OCI-LY3 (cell line): ENCODE results near the gene ZSCAN31.

Experiments used
- H2AFZ ChIP-seq: fragments of 200-600, 300-600 bp; shearing (Covaris generic); 2 replicates; pipeline ENCODE4 v1.6.0; 2014; ENCODE audit warnings: antibody characterized with exemption, low read depth, low read length
- H3K27ac ChIP-seq: fragments of 200-600, 300-600 bp; sonication (generic); 2 replicates; pipeline ENCODE4 v1.5.1; 2014; ENCODE audit warnings: mild to moderate bottlenecking, low read length, moderate library complexity, mixed read lengths
- H3K27me3 ChIP-seq: fragments of 200-600, 300-600 bp; sonication (generic); 2 replicates; pipeline ENCODE4 v1.6.1; 2014; ENCODE audit warnings: low read depth, low read length, mixed read lengths
- H3K36me3 ChIP-seq: fragments of 200-600, 300-600 bp; sonication (generic); replicated peaks from 2 replicates; pipeline ENCODE3; 2014; ENCODE audit warnings: low read depth, low read length, mixed read lengths
- H3K4me1 ChIP-seq: fragments of 300-600, 200-600 bp; sonication (generic); 2 replicates; pipeline ENCODE4 v1.6.1; 2014; ENCODE audit warnings: low read length, mixed read lengths
- H3K4me2 ChIP-seq: fragments of 200-600, 300-600 bp; sonication (generic); 2 replicates; pipeline ENCODE4 v1.6.1; 2014; ENCODE audit warnings: low read length, mixed read lengths
- H3K4me3 ChIP-seq: fragments of 300-600, 200-600 bp; sonication (generic); 2 replicates; pipeline ENCODE4 v1.5.1; 2014; ENCODE audit warnings: antibody characterized with exemption, mild to moderate bottlenecking, low read length, moderate library complexity
- H3K79me2 ChIP-seq: fragments of 300-600, 200-600 bp; shearing (Covaris generic); 2 replicates; pipeline ENCODE4 v1.6.1; 2014; ENCODE audit warnings: mild to moderate bottlenecking, low read length, mixed read lengths
- H3K9ac ChIP-seq: fragments of 300-600, 200-600 bp; shearing (Covaris generic); 2 replicates; pipeline ENCODE4 v1.6.0; 2014; ENCODE audit warnings: mild to moderate bottlenecking, low read length, moderate library complexity
- H3K9me3 ChIP-seq: fragments of 200-600, 300-600 bp; shearing (Covaris generic); 2 replicates; pipeline ENCODE4 v1.6.1; 2014; ENCODE audit warnings: low read length, mixed read lengths; ENCODE audit not compliant: insufficient read depth
- H4K20me1 ChIP-seq: fragments of 200-600, 300-600 bp; sonication (generic); 2 replicates; pipeline ENCODE4 v1.6.1; 2016; ENCODE audit warnings: low read length, mixed read lengths; ENCODE audit not compliant: insufficient read depth
- EZH2phosphoT487 ChIP-seq: fragments of 200-600 bp; shearing (Covaris generic); IDR thresholded peaks from 2 replicates; pipeline ENCODE4 v1.6.1; 2018; ENCODE audit warnings: antibody characterized with exemption, mixed run types, low read depth
- TF ChIP-seq, protein P1 (sequence below): fragments of 200-600, 300-600 bp; sonication (generic); IDR thresholded peaks from 2 replicates; pipeline ENCODE4 v1.5.1; 2014; ENCODE audit warnings: antibody characterized with exemption, low read length, low read depth

The ZSCAN31 gene

GRCh38 chr6:28303570-28303969 lies 32.4 kb downstream of the ZSCAN31 start:
- Histone ChIP-seq H3K79me2 (no peaks in the 10 kb centered on the region), H3K36me3 (no peaks in the 10 kb centered on the region), H3K27me3 (no peaks in the 10 kb centered on the region), H3K27ac (no peak overlapping the region), H4K20me1 (no peaks in the 10 kb centered on the region), H3K4me1 (no peaks in the 10 kb centered on the region), H3K9ac (no peak overlapping the region), H3K9me3 (no peaks in the 10 kb centered on the region), H3K4me2 (peak overlapping the region; percentile 12; the same call in 1 of the 2 replicates), H2AFZ (no peak overlapping the region), H3K4me3 (no peak overlapping the region)
- TF ChIP-seq, protein P1, sequence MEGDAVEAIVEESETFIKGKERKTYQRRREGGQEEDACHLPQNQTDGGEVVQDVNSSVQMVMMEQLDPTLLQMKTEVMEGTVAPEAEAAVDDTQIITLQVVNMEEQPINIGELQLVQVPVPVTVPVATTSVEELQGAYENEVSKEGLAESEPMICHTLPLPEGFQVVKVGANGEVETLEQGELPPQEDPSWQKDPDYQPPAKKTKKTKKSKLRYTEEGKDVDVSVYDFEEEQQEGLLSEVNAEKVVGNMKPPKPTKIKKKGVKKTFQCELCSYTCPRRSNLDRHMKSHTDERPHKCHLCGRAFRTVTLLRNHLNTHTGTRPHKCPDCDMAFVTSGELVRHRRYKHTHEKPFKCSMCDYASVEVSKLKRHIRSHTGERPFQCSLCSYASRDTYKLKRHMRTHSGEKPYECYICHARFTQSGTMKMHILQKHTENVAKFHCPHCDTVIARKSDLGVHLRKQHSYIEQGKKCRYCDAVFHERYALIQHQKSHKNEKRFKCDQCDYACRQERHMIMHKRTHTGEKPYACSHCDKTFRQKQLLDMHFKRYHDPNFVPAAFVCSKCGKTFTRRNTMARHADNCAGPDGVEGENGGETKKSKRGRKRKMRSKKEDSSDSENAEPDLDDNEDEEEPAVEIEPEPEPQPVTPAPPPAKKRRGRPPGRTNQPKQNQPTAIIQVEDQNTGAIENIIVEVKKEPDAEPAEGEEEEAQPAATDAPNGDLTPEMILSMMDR: no peak
- no peak for TF ChIP-seq EZH2phosphoT487

DNA sequence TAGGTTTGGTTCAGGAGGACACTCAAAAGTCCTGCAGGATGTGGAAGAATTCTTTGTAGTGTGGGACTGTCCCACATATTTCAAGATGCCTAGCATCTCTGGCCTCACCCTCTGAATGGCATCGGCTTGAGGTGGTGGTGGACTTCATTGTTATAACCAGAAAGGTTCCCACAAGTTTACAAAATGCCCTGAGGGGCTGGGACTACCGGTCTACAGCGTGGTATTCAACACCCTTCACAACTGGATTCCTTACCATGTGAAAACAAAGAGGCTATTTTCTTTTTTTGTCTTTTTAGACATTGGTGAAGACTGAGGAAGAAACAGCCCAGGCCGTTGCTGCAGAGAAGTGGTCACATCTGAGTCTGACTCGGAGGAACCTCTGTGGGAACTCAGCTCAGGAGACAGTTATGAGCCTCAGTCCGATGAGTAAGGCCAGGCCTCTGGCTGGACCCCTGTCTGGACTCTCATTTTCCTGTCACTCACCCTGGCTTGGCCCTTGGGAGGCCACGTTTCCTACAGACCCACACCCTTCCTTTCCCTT lies 39.4 kb downstream of the ZSCAN31 start:
- no peaks in the 10 kb centered on the region for H3K27me3 ChIP-seq
- no peak overlapping the region for H3K4me2 ChIP-seq
- no peaks in the 10 kb centered on the region for H4K20me1 ChIP-seq
- TF ChIP-seq, protein P1: no peak
- TF ChIP-seq EZH2phosphoT487: no peak
- H3K27ac ChIP-seq: no peak overlapping the region
- H2AFZ ChIP-seq: no peak overlapping the region
- no peak overlapping the region for H3K4me3 ChIP-seq
- H3K9ac ChIP-seq: no peak overlapping the region
- H3K4me1 ChIP-seq: no peaks in the 10 kb centered on the region
- no peaks in the 10 kb centered on the region for H3K79me2 ChIP-seq
- no peaks in the 10 kb centered on the region for H3K9me3 ChIP-seq
- no peaks in the 10 kb centered on the region for H3K36me3 ChIP-seq

DNA sequence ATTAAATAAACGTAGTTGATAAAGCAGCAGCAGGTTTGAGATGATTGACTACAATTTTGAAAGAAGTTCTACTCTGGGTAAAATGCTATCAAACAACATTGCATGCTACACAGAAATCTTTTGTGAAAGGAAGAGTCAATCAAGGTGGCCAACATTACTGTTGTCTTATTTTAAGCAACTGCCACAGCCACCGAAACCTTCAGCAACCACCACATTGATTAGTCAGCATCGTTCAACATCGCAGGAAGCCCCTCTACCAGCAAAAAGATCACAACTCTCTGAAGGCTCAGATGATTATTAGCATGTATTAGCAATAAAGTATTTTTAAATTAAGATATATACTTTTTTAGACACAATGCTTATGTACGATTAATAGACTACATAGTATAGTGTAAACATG lies 40.6 kb downstream of the ZSCAN31 start:
- no peak overlapping the region for H3K27ac ChIP-seq
- no peaks in the 10 kb centered on the region for H3K36me3 ChIP-seq
- TF ChIP-seq, protein P1: no peak
- no peak for TF ChIP-seq EZH2phosphoT487
- no peak overlapping the region for H2AFZ ChIP-seq
- H3K4me3 ChIP-seq: no peak overlapping the region
- H3K4me2 ChIP-seq: no peak overlapping the region
- H3K27me3 ChIP-seq: no peaks in the 10 kb centered on the region
- no peaks in the 10 kb centered on the region for H3K4me1 ChIP-seq
- H3K9me3 ChIP-seq: no peaks in the 10 kb centered on the region
- no peaks in the 10 kb centered on the region for H3K79me2 ChIP-seq
- H3K9ac ChIP-seq: no peak overlapping the region
- H4K20me1 ChIP-seq: no peaks in the 10 kb centered on the region

GRCh38 chr6:28291573-28291972 lies 44.4 kb downstream of the ZSCAN31 start:
- no peak overlapping the region for H3K27ac ChIP-seq
- H3K36me3 ChIP-seq: no peaks in the 10 kb centered on the region
- H3K79me2 ChIP-seq: no peaks in the 10 kb centered on the region
- H3K27me3 ChIP-seq: no peaks in the 10 kb centered on the region
- H3K4me1 ChIP-seq: no peaks in the 10 kb centered on the region
- no peak overlapping the region for H3K4me3 ChIP-seq
- no peaks in the 10 kb centered on the region for H3K9me3 ChIP-seq
- no peak overlapping the region for H3K4me2 ChIP-seq
- no peak for TF ChIP-seq EZH2phosphoT487
- TF ChIP-seq, protein P1: no peak
- H4K20me1 ChIP-seq: no peaks in the 10 kb centered on the region
- no peak overlapping the region for H3K9ac ChIP-seq
- no peak overlapping the region for H2AFZ ChIP-seq
